Tibial nerve (tissue), 4 donors: Measurements from ENCODE around the gene MCU. TPM values are rescaled to one million over a fixed set of nuclear protein-coding genes. Genes with fewer than 3 reads are reported as not detected.

Experiments used
- DNase-seq, 2 donors: peaks; one replicate each; pipeline ENCODE4 v3.0.0-alpha.2; 2019; ENCODE audit warnings: low spot score in 2 of 2
- H3K27ac ChIP-seq, 4 donors: fragments of 200-600 bp; sonication (generic) in 3 of 4; one replicate each; pipeline ENCODE4 v1.5.1; 2017 to 2019; ENCODE audit warnings: mild to moderate bottlenecking in 1 of 4
- H3K27me3 ChIP-seq, 2 donors: fragments of 200-600 bp; sonication (generic) in 1 of 2; one replicate each; pipeline versions ENCODE4 v1.5.1 to v1.6.0; 2017 to 2019
- H3K36me3 ChIP-seq, 3 donors: fragments of 200-600 bp; sonication (generic); one replicate each; pipeline ENCODE4 v1.5.1; 2018 to 2019
- H3K4me1 ChIP-seq, 4 donors: fragments of 200-600 bp; sonication (generic) in 3 of 4; one replicate each; pipeline ENCODE4 v1.5.1; 2017 to 2019
- H3K4me3 ChIP-seq, 4 donors: fragments of 200-600 bp; sonication (generic) in 3 of 4; one replicate each; pipeline ENCODE4 v1.5.1; 2017 to 2019; ENCODE audit warnings: mild to moderate bottlenecking in 1 of 4, moderate library complexity in 1 of 4
- H3K9me3 ChIP-seq, 4 donors: fragments of 200-600 bp; sonication (generic) in 3 of 4; one replicate each; pipeline ENCODE4 v1.5.1; 2017 to 2019
- EP300 ChIP-seq, 2 donors: sonication (generic); formaldehyde crosslinking; IDR thresholded peaks; one replicate each; pipeline ENCODE4 v1.6.1; 2017; ENCODE audit warnings: antibody characterized with exemption in 2 of 2, mild to moderate bottlenecking in 1 of 2
- POLR2A ChIP-seq, 2 donors: fragments of 450-650 bp; IDR thresholded peaks; one replicate each; pipeline ENCODE4 v1.6.1; 2017; ENCODE audit warnings: antibody characterized with exemption in 2 of 2, mild to moderate bottlenecking in 2 of 2, moderate library complexity in 2 of 2
- WGBS, 2 donors: methylation state at CpG; one replicate each; pipeline ENCODE4 v1.1.5; 2018; 5-methylcytosine and 5-hydroxymethylcytosine counted together
- total RNA-seq, 4 donors: library from RNA; depleted of rRNA; stranded (reverse); fragments of >200 nt; gene quantifications; one replicate each; pipeline ENCODE4 v1.1.0, GENCODE V29; 2016
- TF ChIP-seq, protein P1 (sequence below), 5 experiments: fragments of 200-600 bp in 3 of 5; fragments of 450-650 bp in 2 of 5; sonication (generic) in 3 of 5; IDR thresholded peaks; one replicate each; pipeline ENCODE4 v1.5.1; 2016 to 2019; ENCODE audit warnings: antibody characterized with exemption in 5 of 5, mild to moderate bottlenecking in 3 of 5, moderate library complexity in 2 of 5

The MCU gene
- total RNA-seq, 4 donors from 2014 or later = 6.7 to 16.4 (median 14.2) TPM

DNA sequence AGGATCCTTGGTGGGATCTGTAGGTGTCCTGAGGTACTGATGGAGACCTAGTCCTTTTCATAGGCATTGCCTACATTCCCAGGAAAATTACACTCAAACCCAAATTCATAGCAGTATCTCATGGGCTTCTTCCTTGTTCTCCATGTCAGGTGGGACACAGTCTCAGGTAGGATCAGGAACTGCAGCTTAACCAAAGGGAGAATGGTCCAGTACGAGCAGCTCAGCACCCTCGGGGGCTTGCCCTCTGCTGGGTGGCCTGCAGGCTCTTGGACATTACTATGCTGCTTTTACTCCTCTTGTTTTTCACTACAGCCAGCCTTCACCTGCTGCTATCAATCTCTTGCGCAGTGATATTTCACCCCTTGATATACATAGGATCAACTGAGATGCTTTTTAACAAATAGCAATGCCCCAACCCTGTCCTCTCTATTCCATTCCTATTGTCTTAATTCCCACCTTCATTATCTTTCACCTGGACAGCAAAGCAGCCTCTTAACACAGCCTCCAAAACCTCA is 234.1 kb downstream of the MCU start:
- Histone ChIP-seq H3K4me1 (no peaks in the 10 kb centered on the region), H3K9me3 (peaks cover 0 to 12% (median 0%) of the 10 kb centered on the region in 4 donors), H3K27ac (no peak overlapping the region), H3K27me3 (no peaks in the 10 kb centered on the region), H3K36me3 (no peaks in the 10 kb centered on the region), H3K4me3 (no peak overlapping the region)
- TF ChIP-seq POLR2A (IDR thresholded peaks at IDR 0.05) (no peak), EP300 (IDR thresholded peaks at IDR 0.05) (no peak)
- TF ChIP-seq, protein P1, sequence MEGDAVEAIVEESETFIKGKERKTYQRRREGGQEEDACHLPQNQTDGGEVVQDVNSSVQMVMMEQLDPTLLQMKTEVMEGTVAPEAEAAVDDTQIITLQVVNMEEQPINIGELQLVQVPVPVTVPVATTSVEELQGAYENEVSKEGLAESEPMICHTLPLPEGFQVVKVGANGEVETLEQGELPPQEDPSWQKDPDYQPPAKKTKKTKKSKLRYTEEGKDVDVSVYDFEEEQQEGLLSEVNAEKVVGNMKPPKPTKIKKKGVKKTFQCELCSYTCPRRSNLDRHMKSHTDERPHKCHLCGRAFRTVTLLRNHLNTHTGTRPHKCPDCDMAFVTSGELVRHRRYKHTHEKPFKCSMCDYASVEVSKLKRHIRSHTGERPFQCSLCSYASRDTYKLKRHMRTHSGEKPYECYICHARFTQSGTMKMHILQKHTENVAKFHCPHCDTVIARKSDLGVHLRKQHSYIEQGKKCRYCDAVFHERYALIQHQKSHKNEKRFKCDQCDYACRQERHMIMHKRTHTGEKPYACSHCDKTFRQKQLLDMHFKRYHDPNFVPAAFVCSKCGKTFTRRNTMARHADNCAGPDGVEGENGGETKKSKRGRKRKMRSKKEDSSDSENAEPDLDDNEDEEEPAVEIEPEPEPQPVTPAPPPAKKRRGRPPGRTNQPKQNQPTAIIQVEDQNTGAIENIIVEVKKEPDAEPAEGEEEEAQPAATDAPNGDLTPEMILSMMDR (IDR thresholded peaks at IDR 0.05) = no peak
- WGBS, 2 donors = 91 to 93% methylated on average over 3 of the region's 3 CpGs
- no peak for DNase-seq

DNA sequence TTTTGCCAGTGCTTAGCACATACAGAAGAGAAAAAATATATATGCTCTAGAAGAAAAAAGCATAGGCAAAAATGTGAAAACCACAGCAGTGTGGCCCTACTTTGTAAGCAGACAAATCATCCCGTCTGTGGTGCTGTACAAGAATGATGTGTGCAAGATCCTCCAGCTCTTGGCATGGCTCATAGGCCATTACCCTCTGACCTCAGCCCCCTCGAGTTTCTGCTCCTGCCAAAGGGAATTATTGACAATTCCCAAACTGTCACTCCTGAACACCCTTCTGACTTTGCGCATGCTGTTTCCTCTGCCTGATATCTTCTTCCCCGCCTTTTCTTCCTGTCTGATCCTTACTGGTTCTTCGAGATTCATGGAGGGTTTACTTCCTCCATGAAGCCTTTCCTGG is 235.5 kb downstream of the MCU start:
- Histone ChIP-seq H3K27ac (no peak overlapping the region), H3K4me1 (no peaks in the 10 kb centered on the region), H3K36me3 (no peaks in the 10 kb centered on the region), H3K9me3 (no peaks in the 10 kb centered on the region), H3K27me3 (no peaks in the 10 kb centered on the region), H3K4me3 (no peak overlapping the region)
- TF ChIP-seq POLR2A (IDR thresholded peaks at IDR 0.05) (no peak), EP300 (IDR thresholded peaks at IDR 0.05) (no peak)
- TF ChIP-seq, protein P1 (IDR thresholded peaks at IDR 0.05) = no peak
- 46 to 54% methylated on average over 5 of the region's 5 CpGs for WGBS, 2 donors
- no peak for DNase-seq

DNA sequence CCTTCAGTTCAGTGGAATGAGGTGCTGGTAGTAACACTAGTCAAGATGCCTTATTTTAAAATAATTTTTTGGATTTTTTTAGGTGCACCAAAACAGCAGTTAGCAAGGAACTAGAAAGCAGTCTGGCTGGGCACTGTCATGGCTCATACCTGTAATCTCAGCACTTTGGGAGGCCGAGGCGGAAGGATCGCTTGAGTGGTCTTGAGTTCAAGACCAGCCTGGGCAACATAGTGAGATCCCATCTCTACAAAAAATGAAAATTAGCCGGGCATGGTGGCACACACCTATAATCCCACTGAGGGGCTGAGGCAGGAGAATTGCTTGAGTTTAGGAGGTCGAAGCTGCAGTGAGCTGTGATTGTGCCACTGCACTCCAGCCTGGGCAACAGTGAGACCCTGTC is 236.9 kb downstream of the MCU start:
- H3K36me3 ChIP-seq = no peaks in the 10 kb centered on the region
- 95% methylated on average over 5 of the region's 5 CpGs for WGBS, 2 donors

DNA sequence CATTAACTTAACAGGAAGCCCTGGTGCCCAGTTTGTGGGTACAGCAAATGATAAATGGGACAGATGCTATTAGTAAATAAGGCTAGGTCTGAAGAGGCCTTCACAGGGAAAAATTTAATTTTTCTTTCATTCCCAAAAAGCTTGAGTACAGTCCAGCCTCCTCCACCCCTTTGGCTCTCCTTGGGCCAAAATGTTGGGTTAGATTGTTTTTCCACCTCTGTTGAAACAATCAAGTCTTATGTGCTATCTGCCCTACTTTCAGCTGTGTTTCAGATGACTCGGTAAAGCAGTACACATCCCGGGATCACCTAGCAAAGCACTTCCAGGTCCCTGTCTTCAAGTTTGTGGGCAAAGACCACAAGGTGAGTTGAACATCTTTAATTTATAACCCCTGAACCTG is 238.3 kb downstream of the MCU start:
- Histone ChIP-seq H3K36me3 (no peaks in the 10 kb centered on the region), H3K9me3 (no peaks in the 10 kb centered on the region), H3K4me3 (no peak overlapping the region), H3K4me1 (no peaks in the 10 kb centered on the region), H3K27me3 (no peaks in the 10 kb centered on the region), H3K27ac (no peak overlapping the region)
- no peak for TF ChIP-seq POLR2A (IDR thresholded peaks at IDR 0.05)
- no peak for TF ChIP-seq EP300 (IDR thresholded peaks at IDR 0.05)
- TF ChIP-seq, protein P1 (IDR thresholded peaks at IDR 0.05) = no peak
- 62 to 68% methylated on average over 2 of the region's 2 CpGs for WGBS, 2 donors
- DNase-seq = no peak

More for the DNA sequence above, 236.9 kb downstream of the MCU start:
- Histone ChIP-seq H3K27me3 (no peaks in the 10 kb centered on the region), H3K4me1 (no peaks in the 10 kb centered on the region), H3K4me3 (no peak overlapping the region), H3K27ac (no peak overlapping the region), H3K9me3 (no peaks in the 10 kb centered on the region)
- TF ChIP-seq EP300 (IDR thresholded peaks at IDR 0.05) = no peak
- TF ChIP-seq, protein P1 (IDR thresholded peaks at IDR 0.05) = no peak
- TF ChIP-seq POLR2A (IDR thresholded peaks at IDR 0.05) = no peak
- DNase-seq = no peak

DNA sequence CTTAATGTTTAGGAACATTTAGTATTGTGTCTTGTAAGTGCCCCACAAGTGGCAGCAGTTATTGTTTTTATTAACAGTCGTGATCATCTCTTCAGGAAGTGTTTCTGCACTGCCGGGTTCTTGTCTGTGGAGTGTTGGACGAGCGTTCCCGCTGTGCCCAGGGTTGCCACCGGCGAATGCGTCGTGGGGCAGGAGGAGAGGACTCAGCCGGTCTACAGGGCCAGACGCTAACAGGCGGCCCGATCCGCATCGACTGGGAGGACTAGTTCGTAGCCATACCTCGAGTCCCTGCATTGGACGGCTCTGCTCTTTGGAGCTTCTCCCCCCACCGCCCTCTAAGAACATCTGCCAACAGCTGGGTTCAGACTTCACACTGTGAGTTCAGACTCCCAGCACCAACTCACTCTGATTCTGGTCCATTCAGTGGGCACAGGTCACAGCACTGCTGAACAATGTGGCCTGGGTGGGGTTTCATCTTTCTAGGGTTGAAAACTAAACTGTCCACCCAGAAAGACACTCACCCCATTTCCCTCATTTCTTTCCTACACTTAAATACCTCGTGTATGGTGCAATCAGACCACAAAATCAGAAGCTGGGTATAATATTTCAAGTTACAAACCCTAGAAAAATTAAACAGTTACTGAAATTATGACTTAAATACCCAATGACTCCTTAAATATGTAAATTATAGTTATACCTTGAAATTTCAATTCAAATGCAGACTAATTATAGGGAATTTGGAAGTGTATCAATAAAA is 240.5 kb downstream of the MCU start:
- Histone ChIP-seq H3K9me3 (no peaks in the 10 kb centered on the region), H3K27me3 (no peaks in the 10 kb centered on the region), H3K36me3 (no peaks in the 10 kb centered on the region), H3K4me1 (no peaks in the 10 kb centered on the region), H3K4me3 (no peak overlapping the region), H3K27ac (no peak overlapping the region)
- TF ChIP-seq POLR2A (IDR thresholded peaks at IDR 0.05) (no peak), EP300 (IDR thresholded peaks at IDR 0.05) (no peak)
- WGBS, 2 donors = 91 to 92% methylated on average over 20 of the region's 20 CpGs
- no peak for DNase-seq
